HCT116 (cell line): ENCODE results near the gene RASGEF1C.

Experiments used
- CEBPB ChIP-seq: IDR thresholded peaks from 2 replicates; pipeline ENCODE4 v1.6.1; 2012; ENCODE audit warnings: low read depth
- CTCF ChIP-seq, 3 experiments: fragments of 200-600 bp in 1 of 3; sonication (generic) in 1 of 3; IDR thresholded peaks in 2 of 3; conservative IDR thresholded peaks in 1 of 3; 2 replicates each; pipeline ENCODE4 v1.5.1; 2012 to 2017; ENCODE audit warnings: low read depth in 2 of 3, low read length in 2 of 3, antibody characterized with exemption in 1 of 3, borderline replicate concordance in 1 of 3, control low read depth in 1 of 3, mild to moderate bottlenecking in 1 of 3, mixed read lengths in 1 of 3, mixed run types in 1 of 3, moderate library complexity in 1 of 3; ENCODE audit not compliant: insufficient read depth in 1 of 3
- EZH2 ChIP-seq: fragments of 200-600 bp; sonication (generic); IDR thresholded peaks from 2 replicates; pipeline ENCODE4 v1.6.1; 2017; ENCODE audit warnings: antibody characterized with exemption, mixed run types
- EZH2phosphoT487 ChIP-seq: fragments of 200-600 bp; IDR thresholded peaks from 2 replicates; pipeline ENCODE4 v1.6.1; 2018; ENCODE audit warnings: antibody characterized with exemption, borderline replicate concordance
- REST ChIP-seq: IDR thresholded peaks from 2 replicates; pipeline ENCODE4 v1.6.1; 2012; ENCODE audit warnings: low read depth
- YY1 ChIP-seq: IDR thresholded peaks from 2 replicates; pipeline ENCODE4 v1.6.1; 2011; ENCODE audit warnings: low read length, low read depth, moderate library complexity, mild to moderate bottlenecking; ENCODE audit not compliant: insufficient replicate concordance; ENCODE audit errors: extremely low read depth

DNA sequence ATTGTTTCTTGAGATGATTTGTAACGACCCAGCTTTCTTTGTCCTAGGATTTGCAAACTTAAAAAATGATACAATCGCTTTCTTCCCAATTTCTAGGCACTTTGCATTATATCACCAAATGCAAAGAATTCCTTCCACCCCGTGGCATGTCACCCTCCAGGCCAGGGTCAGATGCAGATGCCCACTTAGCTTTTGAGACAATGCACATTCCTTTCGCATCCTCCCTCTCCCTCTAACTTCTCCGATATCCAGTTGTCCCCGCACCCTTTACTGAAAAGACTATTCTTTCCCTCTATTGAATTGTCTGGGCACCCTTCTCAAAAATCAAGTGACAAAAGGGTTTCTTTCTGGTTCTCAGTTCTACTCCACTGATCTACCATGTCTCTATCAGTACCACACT, 154.8 kb downstream of the RASGEF1C start:
- TF ChIP-seq CTCF (IDR thresholded peaks at IDR 0.05 in 2 of 3, conservative IDR thresholded peaks at IDR 0.05 in 1 of 3; ENCODE audit: borderline replicate concordance in 1 of 3, insufficient read depth in 1 of 3, low read depth in 2 of 3, low read length in 2 of 3), result no peak
- TF ChIP-seq YY1, result no peak
- TF ChIP-seq EZH2phosphoT487, result no peak
- TF ChIP-seq CEBPB, result no peak
- no peak for TF ChIP-seq REST
- TF ChIP-seq EZH2, result no peak
